Thoracic aorta (tissue), 2 donors: ENCODE results near the gene SEMA4G. TPM values are rescaled to one million over a fixed set of nuclear protein-coding genes. Genes with fewer than 3 reads are reported as not detected.

ENCODE experiments used
- ATAC-seq: fragments of 150-250 bp; one replicate; pipeline ENCODE4 v1.8.0; 2017; ENCODE audit warnings: low read depth; ENCODE audit not compliant: insufficient number of reproducible peaks, low FRiP score
- DNase-seq: peaks from one replicate; pipeline ENCODE4 v3.0.0-alpha.2; 2020; ENCODE audit warnings: low spot score
- H3K27ac ChIP-seq, 2 donors: fragments of 200-600 bp; sonication (generic); 1 replicate in 1 of 2; 2 replicates in 1 of 2; pipeline ENCODE4 v1.5.1; 2016; ENCODE audit warnings: mild to moderate bottlenecking in 2 of 2, moderate library complexity in 2 of 2
- H3K27me3 ChIP-seq: fragments of 200-600 bp; sonication (generic); replicated peaks from 2 replicates; pipeline ENCODE4 v1.6.0; 2016; ENCODE audit warnings: mild to moderate bottlenecking; ENCODE audit not compliant: insufficient read depth
- H3K36me3 ChIP-seq: fragments of 200-600 bp; sonication (generic); one replicate; pipeline ENCODE4 v1.5.1; 2016
- H3K4me1 ChIP-seq, 2 donors: fragments of 200-600 bp; sonication (generic); 1 replicate in 1 of 2; 2 replicates in 1 of 2; pipeline versions ENCODE4 v1.5.1 to v1.6.0; 2016; ENCODE audit warnings: low read depth in 2 of 2, mild to moderate bottlenecking in 1 of 2; ENCODE audit not compliant: control insufficient read depth in 1 of 2
- H3K4me3 ChIP-seq: fragments of 200-600 bp; sonication (generic); 2 replicates; pipeline ENCODE4 v1.5.1; 2016; ENCODE audit warnings: mild to moderate bottlenecking
- H3K9me3 ChIP-seq: fragments of 200-600 bp; sonication (generic); 2 replicates; pipeline ENCODE4 v1.5.1; 2016
- total RNA-seq, 2 donors: library from RNA; depleted of rRNA; stranded (reverse); fragments of >200 nt; gene quantifications; one replicate each; pipeline versions ENCODE4 v1.1.0 to v1.2.3, GENCODE V29; 2016
- TF ChIP-seq, protein P1 (sequence below): fragments of 200-600 bp; sonication (generic); IDR thresholded peaks from one replicate; pipeline ENCODE4 v1.5.1; 2019; ENCODE audit warnings: antibody characterized with exemption

The SEMA4G gene
- total RNA-seq, 2 donors from 2014 or later, result 3.5 to 4.3 TPM

- Histone ChIP-seq H3K27ac (no peak overlapping the region), H3K4me3 (no peak overlapping the region), H3K36me3 (peaks cover 8% of the 10 kb centered on the region), H3K9me3 (no peaks in the 10 kb centered on the region), H3K27me3 (no peaks in the 10 kb centered on the region), H3K4me1 (peaks cover 0 to 29% of the 10 kb centered on the region in 2 donors)
- no peak for ATAC-seq
- no peak for DNase-seq
- TF ChIP-seq, protein P1, sequence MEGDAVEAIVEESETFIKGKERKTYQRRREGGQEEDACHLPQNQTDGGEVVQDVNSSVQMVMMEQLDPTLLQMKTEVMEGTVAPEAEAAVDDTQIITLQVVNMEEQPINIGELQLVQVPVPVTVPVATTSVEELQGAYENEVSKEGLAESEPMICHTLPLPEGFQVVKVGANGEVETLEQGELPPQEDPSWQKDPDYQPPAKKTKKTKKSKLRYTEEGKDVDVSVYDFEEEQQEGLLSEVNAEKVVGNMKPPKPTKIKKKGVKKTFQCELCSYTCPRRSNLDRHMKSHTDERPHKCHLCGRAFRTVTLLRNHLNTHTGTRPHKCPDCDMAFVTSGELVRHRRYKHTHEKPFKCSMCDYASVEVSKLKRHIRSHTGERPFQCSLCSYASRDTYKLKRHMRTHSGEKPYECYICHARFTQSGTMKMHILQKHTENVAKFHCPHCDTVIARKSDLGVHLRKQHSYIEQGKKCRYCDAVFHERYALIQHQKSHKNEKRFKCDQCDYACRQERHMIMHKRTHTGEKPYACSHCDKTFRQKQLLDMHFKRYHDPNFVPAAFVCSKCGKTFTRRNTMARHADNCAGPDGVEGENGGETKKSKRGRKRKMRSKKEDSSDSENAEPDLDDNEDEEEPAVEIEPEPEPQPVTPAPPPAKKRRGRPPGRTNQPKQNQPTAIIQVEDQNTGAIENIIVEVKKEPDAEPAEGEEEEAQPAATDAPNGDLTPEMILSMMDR, result no peak
Observed at GRCh38 chr10:101010329-101010728, 41.0 kb downstream of the SEMA4G start.

- no peak for DNase-seq
- no peak for ATAC-seq
- peaks cover 0 to 28% of the 10 kb centered on the region in 2 donors for H3K4me1 ChIP-seq
- H3K27ac ChIP-seq, result no peak overlapping the region
- H3K9me3 ChIP-seq, result no peaks in the 10 kb centered on the region
- TF ChIP-seq, protein P1, result no peak
- no peaks in the 10 kb centered on the region for H3K36me3 ChIP-seq
- H3K27me3 ChIP-seq, result no peaks in the 10 kb centered on the region
- H3K4me3 ChIP-seq, result no peak overlapping the region
Observed at GRCh38 chr10:101011517-101012423, 42.5 kb downstream of the SEMA4G start.

DNA sequence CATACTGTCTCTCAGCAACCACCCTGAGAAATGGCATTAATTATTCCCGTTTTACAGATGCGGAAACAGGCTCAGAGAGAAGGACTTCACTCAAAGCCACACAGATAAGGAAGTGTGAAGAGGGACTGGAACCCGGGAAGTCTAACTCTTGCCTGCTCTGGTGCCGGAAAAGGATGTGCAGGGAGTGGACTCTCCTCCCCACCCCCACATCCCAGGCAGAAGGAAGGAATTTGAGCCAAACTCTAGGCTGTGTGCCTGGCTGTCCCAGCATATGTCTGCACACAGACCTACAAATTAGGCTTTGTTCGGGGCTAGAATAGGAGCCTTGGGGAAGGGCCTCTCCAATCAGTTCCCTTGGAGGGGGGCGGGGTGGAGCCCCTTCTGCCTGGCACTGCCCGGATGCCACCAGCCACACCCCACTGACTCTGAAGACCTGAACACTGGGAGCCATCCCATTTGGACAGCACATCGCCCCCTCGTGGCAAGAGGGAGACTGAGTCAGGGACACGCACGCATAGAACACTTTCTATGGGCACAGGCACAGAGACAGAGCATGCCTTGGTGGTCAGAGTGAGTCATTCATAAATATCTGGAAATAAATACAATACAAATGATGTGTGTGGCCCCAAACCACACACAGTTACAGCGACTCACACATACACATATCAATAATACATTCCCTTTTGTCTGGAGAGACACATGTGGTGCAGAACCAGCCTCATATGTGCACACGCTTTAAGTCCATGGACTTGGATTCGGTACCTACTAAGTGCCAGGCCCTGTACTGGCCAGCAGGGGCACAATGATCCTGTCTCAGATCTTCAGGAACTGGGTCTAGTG, 43.4 kb downstream of the SEMA4G start:
- peak; percentile 67 for ATAC-seq
- H3K27ac ChIP-seq, result peak overlapping the region; percentile 0 to 14
- H3K9me3 ChIP-seq, result no peaks in the 10 kb centered on the region
- TF ChIP-seq, protein P1, result peak; percentile 94
- DNase-seq, result peak; percentile 65
- peak overlapping the region; percentile 24 for H3K4me3 ChIP-seq
- H3K4me1 ChIP-seq, result peaks cover 0 to 28% of the 10 kb centered on the region in 2 donors
- H3K36me3 ChIP-seq, result no peaks in the 10 kb centered on the region
- no peaks in the 10 kb centered on the region for H3K27me3 ChIP-seq

GRCh38 chr10:101013365-101013825, 44.1 kb downstream of the SEMA4G start:
- H3K27me3 ChIP-seq, result no peaks in the 10 kb centered on the region
- TF ChIP-seq, protein P1, result no peak
- peak overlapping the region; percentile 0 to 14 for H3K27ac ChIP-seq
- H3K4me3 ChIP-seq, result no peak overlapping the region
- ATAC-seq (no peak), DNase-seq (no peak)
- peaks cover 0 to 22% of the 10 kb centered on the region in 2 donors for H3K4me1 ChIP-seq
- H3K9me3 ChIP-seq, result no peaks in the 10 kb centered on the region
- H3K36me3 ChIP-seq, result no peaks in the 10 kb centered on the region
